GM23338 (cell line): ENCODE results near the gene ADA. TPM values are rescaled to one million over a fixed set of nuclear protein-coding genes. Genes with fewer than 3 reads are reported as not detected.

Experiments used
- ATAC-seq: fragments of 200-7000 bp; cut with Tn5 transposase; 3 replicates; pipeline ENCODE4 v1.9.1; 2020
- DNase-seq: peaks from one replicate; pipeline ENCODE4 v3.0.0-alpha.2; 2015; ENCODE audit warnings: low spot score
- H2AFZ ChIP-seq: fragments of 200-600 bp; sonication (generic); 2 replicates; pipeline ENCODE4 v1.8.0; 2016; ENCODE audit warnings: antibody characterized with exemption, mild to moderate bottlenecking, moderate library complexity
- H3F3A ChIP-seq: fragments of 200-600 bp; sonication (generic); replicated peaks from 2 replicates; pipeline ENCODE4 v1.8.0; 2017; ENCODE audit warnings: antibody characterized with exemption, mixed run types, low read depth
- H3K27ac ChIP-seq: fragments of 200-600 bp; sonication (generic); 2 replicates; pipeline ENCODE4 v1.6.1; 2016; ENCODE audit warnings: low read depth
- H3K27me3 ChIP-seq: fragments of 200-600 bp; sonication (generic); 2 replicates; pipeline ENCODE4 v1.8.0; 2016; ENCODE audit warnings: mild to moderate bottlenecking, mixed run types, moderate library complexity; ENCODE audit not compliant: insufficient read depth
- H3K36me3 ChIP-seq: fragments of 200-600 bp; sonication (generic); 2 replicates; pipeline ENCODE4 v1.8.0; 2016; ENCODE audit warnings: mild to moderate bottlenecking; ENCODE audit not compliant: insufficient read depth
- H3K4me1 ChIP-seq: fragments of 200-600 bp; sonication (generic); 2 replicates; pipeline ENCODE4 v1.8.0; 2016; ENCODE audit warnings: mild to moderate bottlenecking, moderate library complexity; ENCODE audit not compliant: insufficient read depth
- H3K4me2 ChIP-seq: fragments of 200-600 bp; sonication (generic); 2 replicates; pipeline ENCODE4 v1.7.1; 2017; ENCODE audit warnings: mixed run types
- H3K4me3 ChIP-seq: fragments of 200-600 bp; sonication (generic); 2 replicates; pipeline ENCODE4 v1.6.1; 2016; ENCODE audit warnings: mixed run types
- H3K79me2 ChIP-seq: fragments of 200-600 bp; sonication (generic); replicated peaks from 2 replicates; pipeline ENCODE4 v1.8.0; 2017; ENCODE audit warnings: mild to moderate bottlenecking; ENCODE audit not compliant: insufficient read depth
- H3K9me2 ChIP-seq: fragments of 200-600 bp; sonication (generic); 2 replicates; pipeline ENCODE4 v1.8.0; 2017; ENCODE audit not compliant: insufficient read depth
- H4K20me1 ChIP-seq: fragments of 200-600 bp; sonication (generic); replicated peaks from 2 replicates; pipeline ENCODE4 v1.8.0; 2017; ENCODE audit warnings: mild to moderate bottlenecking; ENCODE audit not compliant: insufficient read depth
- H3K27ac Mint-ChIP-seq: 2 replicates; pipeline ENCODE4 v1.8.0; 2020; ENCODE audit warnings: inconsistent platforms, mild to moderate bottlenecking, moderate library complexity, mixed read lengths
- H3K27me3 Mint-ChIP-seq: 3 replicates; pipeline ENCODE4 v1.8.0; 2022; ENCODE audit warnings: low read depth, mild to moderate bottlenecking, moderate library complexity, mixed read lengths, inconsistent platforms; ENCODE audit not compliant: insufficient read depth, poor library complexity
- H3K36me3 Mint-ChIP-seq: 3 replicates; pipeline ENCODE4 v1.8.0; 2021; ENCODE audit warnings: low read depth, mild to moderate bottlenecking, inconsistent platforms, moderate library complexity, mixed read lengths
- H3K4me1 Mint-ChIP-seq: 3 replicates; pipeline ENCODE4 v1.8.0; 2020; ENCODE audit warnings: mild to moderate bottlenecking, inconsistent platforms, mixed read lengths
- H3K4me3 Mint-ChIP-seq: 3 replicates; pipeline ENCODE4 v1.8.0; 2021; ENCODE audit warnings: moderate library complexity, mild to moderate bottlenecking, inconsistent platforms, mixed read lengths
- H3K9me3 Mint-ChIP-seq: 3 replicates; pipeline ENCODE4 v1.8.0; 2020; ENCODE audit warnings: moderate library complexity, mild to moderate bottlenecking, inconsistent platforms, mixed read lengths
- CREB1 ChIP-seq: fragments of 250-450 bp; sonication (Bioruptor Pico); IDR thresholded peaks from 2 replicates; pipeline ENCODE4 v1.5.0; 2020; ENCODE audit warnings: low read depth, mild to moderate bottlenecking, moderate library complexity
- CTCF ChIP-seq, 2 experiments: fragments of 200-600 bp in 1 of 2; sonication (generic) in 1 of 2; conservative IDR thresholded peaks; 2 replicates each; pipeline versions ENCODE4 v1.5.1 to v1.6.1; 2016 to 2017; ENCODE audit warnings: antibody characterized with exemption in 2 of 2, low read depth in 2 of 2, mild to moderate bottlenecking in 2 of 2, moderate library complexity in 1 of 2
- ETS1 ChIP-seq: IDR thresholded peaks from 2 replicates; pipeline ENCODE4 v1.6.1; 2016; ENCODE audit warnings: antibody characterized with exemption
- EZH2 ChIP-seq: fragments of 200-600 bp; sonication (generic); IDR thresholded peaks from one replicate; pipeline ENCODE4 v1.8.0; 2017; ENCODE audit warnings: antibody characterized with exemption, mild to moderate bottlenecking, low read depth; ENCODE audit not compliant: unreplicated experiment
- EZH2phosphoT487 ChIP-seq: fragments of 200-600 bp; sonication (generic); IDR thresholded peaks from one replicate; pipeline ENCODE4 v1.8.1; 2018; ENCODE audit warnings: antibody characterized with exemption; ENCODE audit not compliant: unreplicated experiment
- NANOG ChIP-seq: IDR thresholded peaks from 2 replicates; pipeline ENCODE4 v1.6.1; 2016; ENCODE audit warnings: antibody characterized with exemption, borderline replicate concordance
- POLR2AphosphoS5 ChIP-seq: IDR thresholded peaks from 2 replicates; pipeline ENCODE4 v1.6.1; 2016; ENCODE audit warnings: antibody characterized with exemption, low read depth
- STAT1 ChIP-seq: IDR thresholded peaks from one replicate; pipeline ENCODE4 v1.6.1; 2016; ENCODE audit warnings: antibody characterized with exemption; ENCODE audit not compliant: unreplicated experiment
- ZNF114 ChIP-seq: fragments of 250-450 bp; sonication (Bioruptor Pico); IDR thresholded peaks from 2 replicates; pipeline ENCODE4 v1.5.0; 2020; ENCODE audit warnings: mild to moderate bottlenecking, moderate library complexity
- ZNF331 ChIP-seq: fragments of 250-450 bp; sonication (Bioruptor Pico); IDR thresholded peaks from 2 replicates; pipeline ENCODE4 v1.5.0; 2020; ENCODE audit warnings: low read depth, mild to moderate bottlenecking, moderate library complexity
- ZNF462 ChIP-seq: fragments of 250-450 bp; sonication (Bioruptor Pico); IDR thresholded peaks from 2 replicates; pipeline ENCODE4 v1.5.0; 2020; ENCODE audit warnings: mild to moderate bottlenecking, moderate library complexity
- polyA plus RNA-seq: library from polyadenylated mRNA; unstranded; fragments of >200 nt; fragmentation: Nextera tagmentation; extraction: Ambion mirVana; gene quantifications from 2 replicates; pipeline ENCODE4 v1.2.1, GENCODE V29; 2016
- total RNA-seq: library from RNA; depleted of rRNA; stranded (reverse); fragments of >200 nt; shearing (Covaris generic); gene quantifications from 2 replicates; pipeline ENCODE4 v1.2.3, GENCODE V29; 2014

Gene ADA
- total and polyA plus RNA-seq, 2 experiments from 2014 or later: 15.8 to 16.2 TPM

- Histone ChIP-seq H3F3A (no peaks in the 10 kb centered on the region), H3K4me1 (peaks cover 5% of the 10 kb centered on the region), H3K79me2 (no peaks in the 10 kb centered on the region), H3K4me3 (no peak overlapping the region), H3K27me3 (no peaks in the 10 kb centered on the region), H3K4me2 (no peak overlapping the region), H3K36me3 (no peaks in the 10 kb centered on the region), H3K9me2 (no peaks in the 10 kb centered on the region), H3K27ac (no peak overlapping the region), H4K20me1 (no peaks in the 10 kb centered on the region), H2AFZ (no peak overlapping the region)
- ATAC-seq (no peak), DNase-seq (no peak)
- peaks cover 4% of the 10 kb centered on the region for H3K27me3 Mint-ChIP-seq
- H3K27ac Mint-ChIP-seq: no peak overlapping the region
- H3K4me3 Mint-ChIP-seq: no peak overlapping the region
- H3K36me3 Mint-ChIP-seq: peaks cover 10% of the 10 kb centered on the region
- H3K4me1 Mint-ChIP-seq: peaks cover 10% of the 10 kb centered on the region
- TF ChIP-seq ZNF114 (CRISPR knock-in tag): no peak
- no peak for TF ChIP-seq ZNF331 (CRISPR knock-in tag)
- no peak for TF ChIP-seq STAT1
- no peak for TF ChIP-seq CREB1 (CRISPR knock-in tag)
- TF ChIP-seq EZH2: no peak
- no peak for TF ChIP-seq NANOG
- peaks cover 7% of the 10 kb centered on the region; the same call in 2 of the 3 replicates for H3K9me3 Mint-ChIP-seq
Observed at GRCh38 chr20:44633187-44633810, 18.2 kb downstream of the ADA start.

GRCh38 chr20:44632103-44632752, 19.3 kb downstream of the ADA start:
- Mint-ChIP-seq H3K4me3 (no peak overlapping the region), H3K9me3 (peaks cover 4% of the 10 kb centered on the region; the same call in 2 of the 3 replicates), H3K27me3 (peaks cover 6% of the 10 kb centered on the region), H3K27ac (no peak overlapping the region), H3K36me3 (peaks cover 8% of the 10 kb centered on the region), H3K4me1 (peaks cover 10% of the 10 kb centered on the region)
- TF ChIP-seq POLR2AphosphoS5: no peak
- no peak for TF ChIP-seq CTCF (conservative IDR thresholded peaks at IDR 0.05; ENCODE audit: low read depth in 2 of 2)
- TF ChIP-seq ZNF462 (CRISPR knock-in tag): no peak
- no peak for TF ChIP-seq ETS1
- no peak for TF ChIP-seq STAT1
- no peak for TF ChIP-seq NANOG
- no peak for TF ChIP-seq ZNF114 (CRISPR knock-in tag)
- no peak for TF ChIP-seq EZH2phosphoT487
- no peak for TF ChIP-seq CREB1 (CRISPR knock-in tag)
- peaks cover 5% of the 10 kb centered on the region for H3K4me1 ChIP-seq
- H4K20me1 ChIP-seq: no peaks in the 10 kb centered on the region
- no peaks in the 10 kb centered on the region for H3K79me2 ChIP-seq
- DNase-seq (no peak), ATAC-seq (no peak)
- no peaks in the 10 kb centered on the region for H3F3A ChIP-seq
- no peak overlapping the region for H3K27ac ChIP-seq
- H2AFZ ChIP-seq: no peak overlapping the region
- no peak overlapping the region for H3K4me3 ChIP-seq
- no peaks in the 10 kb centered on the region for H3K9me2 ChIP-seq
- H3K27me3 ChIP-seq: no peaks in the 10 kb centered on the region
- no peak overlapping the region for H3K4me2 ChIP-seq
- no peaks in the 10 kb centered on the region for H3K36me3 ChIP-seq
